ENCODE measurements around the gene DGKI.

DGKI gene

GRCh38 chr7:137771679-137772078 is 75.1 kb downstream of the DGKI start:
- H3K23ac ChIP-seq (ENCODE audit: low read length in 2 of 2), result no peak overlapping the region
- peaks cover 2% of the 10 kb centered on the region for H3K4me1 ChIP-seq (ENCODE audit: control insufficient read depth, insufficient read depth, low read depth, low read length)
- no peak overlapping the region for H2BK120ac ChIP-seq (ENCODE audit: low read depth, low read length)
- WGBS, result 85% methylated on average over 7 of the region's 7 CpGs
- no peak overlapping the region for H3K27ac ChIP-seq (ENCODE audit: low read length, poor library complexity, severe bottlenecking)
- H2AFZ ChIP-seq (ENCODE audit: low read depth, low read length), result no peak overlapping the region
- no peak overlapping the region for H3K18ac ChIP-seq (ENCODE audit: low read depth in 1 of 2, low read length in 2 of 2)
- no peaks in the 10 kb centered on the region for H3K9me3 ChIP-seq (ENCODE audit: control insufficient read depth, low read length)
- peak overlapping the region in 1 of 2 experiments; percentile 4 for H3K4me3 ChIP-seq (ENCODE audit: insufficient read depth in 1 of 2, low read depth in 1 of 2, low read length in 2 of 2)
- peak overlapping the region; percentile 84 for H3K9ac ChIP-seq (ENCODE audit: low read length)
- no peak overlapping the region for H4K8ac ChIP-seq (ENCODE audit: low read length)
- H2BK5ac ChIP-seq (ENCODE audit: low read depth, low read length, poor library complexity, severe bottlenecking), result no peak overlapping the region
- no peak overlapping the region for H4K91ac ChIP-seq (ENCODE audit: low read length)
- H2AK5ac ChIP-seq (ENCODE audit: low read length, severe bottlenecking), result no peak overlapping the region
- no peaks in the 10 kb centered on the region for H3K36me3 ChIP-seq (ENCODE audit: control insufficient read depth in 1 of 2, insufficient read depth in 2 of 2, low read depth in 1 of 2, low read length in 2 of 2)
- H3K14ac ChIP-seq (ENCODE audit: low read length in 2 of 2), result no peak overlapping the region
- no peak overlapping the region for H2BK15ac ChIP-seq (ENCODE audit: low read depth, poor library complexity, severe bottlenecking)
- no peak overlapping the region for H2BK12ac ChIP-seq (ENCODE audit: low read length in 2 of 2)
- no peaks in the 10 kb centered on the region for H3K27me3 ChIP-seq (ENCODE audit: control insufficient read depth in 1 of 2, insufficient read depth in 1 of 2, low read length in 2 of 2)
- H3K4ac ChIP-seq (ENCODE audit: low read depth in 1 of 2, low read length in 2 of 2), result no peak overlapping the region
- peak; percentile 15 for DNase-seq
- no peaks in the 10 kb centered on the region for H3K79me1 ChIP-seq (replicated peaks; ENCODE audit: low read length, poor library complexity, severe bottlenecking)
- H3K4me2 ChIP-seq (ENCODE audit: low read length, poor library complexity, severe bottlenecking), result no peak overlapping the region

- Histone ChIP-seq H2AFZ (ENCODE audit: low read depth, low read length) (no peak overlapping the region), H3K14ac (ENCODE audit: low read length in 2 of 2) (no peak overlapping the region), H3K4me2 (ENCODE audit: low read length, poor library complexity, severe bottlenecking) (no peak overlapping the region), H4K91ac (ENCODE audit: low read length) (no peak overlapping the region), H3K4ac (ENCODE audit: low read depth in 1 of 2, low read length in 2 of 2) (no peak overlapping the region), H3K4me1 (ENCODE audit: control insufficient read depth, insufficient read depth, low read depth, low read length) (peaks cover 2% of the 10 kb centered on the region), H3K4me3 (ENCODE audit: insufficient read depth in 1 of 2, low read depth in 1 of 2, low read length in 2 of 2) (no peak overlapping the region), H3K9me3 (ENCODE audit: control insufficient read depth, low read length) (no peaks in the 10 kb centered on the region), H3K79me1 (replicated peaks; ENCODE audit: low read length, poor library complexity, severe bottlenecking) (no peaks in the 10 kb centered on the region), H3K27ac (ENCODE audit: low read length, poor library complexity, severe bottlenecking) (no peak overlapping the region), H2BK120ac (ENCODE audit: low read depth, low read length) (no peak overlapping the region), H2AK5ac (ENCODE audit: low read length, severe bottlenecking) (no peak overlapping the region), H3K27me3 (ENCODE audit: control insufficient read depth in 1 of 2, insufficient read depth in 1 of 2, low read length in 2 of 2) (no peaks in the 10 kb centered on the region), H3K9ac (ENCODE audit: low read length) (peak overlapping the region; percentile 84), H3K36me3 (ENCODE audit: control insufficient read depth in 1 of 2, insufficient read depth in 2 of 2, low read depth in 1 of 2, low read length in 2 of 2) (no peaks in the 10 kb centered on the region), H3K18ac (ENCODE audit: low read depth in 1 of 2, low read length in 2 of 2) (no peak overlapping the region), H4K8ac (ENCODE audit: low read length) (no peak overlapping the region), H3K23ac (ENCODE audit: low read length in 2 of 2) (no peak overlapping the region), H2BK5ac (ENCODE audit: low read depth, low read length, poor library complexity, severe bottlenecking) (no peak overlapping the region), H2BK12ac (ENCODE audit: low read length in 2 of 2) (no peak overlapping the region), H2BK15ac (ENCODE audit: low read depth, poor library complexity, severe bottlenecking) (no peak overlapping the region)
- no peak for DNase-seq
- WGBS, result 100% methylated on average over 4 of the region's 5 CpGs
Observed at GRCh38 chr7:137771273-137771672, 75.5 kb downstream of the DGKI start.

- no peak overlapping the region for H3K4me3 ChIP-seq (ENCODE audit: insufficient read depth in 1 of 2, low read depth in 1 of 2, low read length in 2 of 2)
- no peak for DNase-seq
- no peak overlapping the region for H3K23ac ChIP-seq (ENCODE audit: low read length in 2 of 2)
- H3K4ac ChIP-seq (ENCODE audit: low read depth in 1 of 2, low read length in 2 of 2), result no peak overlapping the region
- 81% methylated on average over 6 of the region's 6 CpGs for WGBS
- no peaks in the 10 kb centered on the region for H3K27me3 ChIP-seq (ENCODE audit: control insufficient read depth in 1 of 2, insufficient read depth in 1 of 2, low read length in 2 of 2)
- H3K36me3 ChIP-seq (ENCODE audit: control insufficient read depth in 1 of 2, insufficient read depth in 2 of 2, low read depth in 1 of 2, low read length in 2 of 2), result no peaks in the 10 kb centered on the region
- H3K18ac ChIP-seq (ENCODE audit: low read depth in 1 of 2, low read length in 2 of 2), result no peak overlapping the region
- H2BK120ac ChIP-seq (ENCODE audit: low read depth, low read length), result no peak overlapping the region
- H3K14ac ChIP-seq (ENCODE audit: low read length in 2 of 2), result no peak overlapping the region
- no peak overlapping the region for H3K27ac ChIP-seq (ENCODE audit: low read length, poor library complexity, severe bottlenecking)
- no peaks in the 10 kb centered on the region for H3K9me3 ChIP-seq (ENCODE audit: control insufficient read depth, low read length)
- H3K4me2 ChIP-seq (ENCODE audit: low read length, poor library complexity, severe bottlenecking), result no peak overlapping the region
- H3K79me1 ChIP-seq (replicated peaks; ENCODE audit: low read length, poor library complexity, severe bottlenecking), result no peaks in the 10 kb centered on the region
- no peak overlapping the region for H2BK5ac ChIP-seq (ENCODE audit: low read depth, low read length, poor library complexity, severe bottlenecking)
- no peak overlapping the region for H2BK12ac ChIP-seq (ENCODE audit: low read length in 2 of 2)
- no peak overlapping the region for H4K91ac ChIP-seq (ENCODE audit: low read length)
- no peaks in the 10 kb centered on the region for H3K4me1 ChIP-seq (ENCODE audit: control insufficient read depth, insufficient read depth, low read depth, low read length)
- no peak overlapping the region for H4K8ac ChIP-seq (ENCODE audit: low read length)
- no peak overlapping the region for H2AK5ac ChIP-seq (ENCODE audit: low read length, severe bottlenecking)
- no peak overlapping the region for H2BK15ac ChIP-seq (ENCODE audit: low read depth, poor library complexity, severe bottlenecking)
- H2AFZ ChIP-seq (ENCODE audit: low read depth, low read length), result no peak overlapping the region
- H3K9ac ChIP-seq (ENCODE audit: low read length), result no peak overlapping the region
Observed at GRCh38 chr7:137768366-137768765, 78.4 kb downstream of the DGKI start.

DNA sequence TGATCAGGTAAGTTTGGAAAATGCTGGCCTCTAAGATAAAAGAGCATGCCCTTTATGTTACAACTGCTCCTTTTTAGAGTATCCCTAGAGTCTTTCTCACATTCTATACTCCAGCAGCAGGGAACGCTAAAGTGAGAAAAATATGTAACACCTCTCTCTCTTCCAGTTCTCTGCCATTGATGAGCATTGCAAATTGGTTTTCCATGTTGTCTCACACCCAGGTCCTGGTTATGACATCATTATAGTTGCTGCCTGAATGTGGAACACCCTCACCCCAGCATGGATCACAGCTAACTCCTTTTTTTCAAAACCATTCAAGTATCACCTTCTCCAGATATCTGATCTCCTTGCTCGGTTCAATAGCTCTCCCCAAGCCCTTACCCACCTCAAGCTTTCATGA is 84.4 kb downstream of the DGKI start:
- no peak for DNase-seq
- Histone ChIP-seq H4K91ac (ENCODE audit: low read length) (no peak overlapping the region), H2BK5ac (ENCODE audit: low read depth, low read length, poor library complexity, severe bottlenecking) (no peak overlapping the region), H2AK5ac (ENCODE audit: low read length, severe bottlenecking) (no peak overlapping the region), H2BK12ac (ENCODE audit: low read length in 2 of 2) (no peak overlapping the region), H4K8ac (ENCODE audit: low read length) (no peak overlapping the region), H3K4me3 (ENCODE audit: insufficient read depth in 1 of 2, low read depth in 1 of 2, low read length in 2 of 2) (no peak overlapping the region), H3K4me2 (ENCODE audit: low read length, poor library complexity, severe bottlenecking) (no peak overlapping the region), H3K79me1 (replicated peaks; ENCODE audit: low read length, poor library complexity, severe bottlenecking) (no peaks in the 10 kb centered on the region), H3K9me3 (ENCODE audit: control insufficient read depth, low read length) (no peaks in the 10 kb centered on the region), H2AFZ (ENCODE audit: low read depth, low read length) (no peak overlapping the region), H3K36me3 (ENCODE audit: control insufficient read depth in 1 of 2, insufficient read depth in 2 of 2, low read depth in 1 of 2, low read length in 2 of 2) (no peaks in the 10 kb centered on the region), H3K23ac (ENCODE audit: low read length in 2 of 2) (no peak overlapping the region), H3K9ac (ENCODE audit: low read length) (no peak overlapping the region), H3K4ac (ENCODE audit: low read depth in 1 of 2, low read length in 2 of 2) (no peak overlapping the region), H3K14ac (ENCODE audit: low read length in 2 of 2) (no peak overlapping the region), H3K18ac (ENCODE audit: low read depth in 1 of 2, low read length in 2 of 2) (no peak overlapping the region), H2BK15ac (ENCODE audit: low read depth, poor library complexity, severe bottlenecking) (no peak overlapping the region), H3K4me1 (ENCODE audit: control insufficient read depth, insufficient read depth, low read depth, low read length) (no peaks in the 10 kb centered on the region), H2BK120ac (ENCODE audit: low read depth, low read length) (no peak overlapping the region), H3K27ac (ENCODE audit: low read length, poor library complexity, severe bottlenecking) (no peak overlapping the region), H3K27me3 (ENCODE audit: control insufficient read depth in 1 of 2, insufficient read depth in 1 of 2, low read length in 2 of 2) (no peaks in the 10 kb centered on the region)
- WGBS, result 70% methylated on average over 2 of the region's 2 CpGs
